Activated CD4-positive, alpha-beta memory T cell treated with anti-CD3 and anti-CD28 coated beads, Interleukin-2, amount 10 ng/mL, durations not matched to agents 7 days and 5 days (primary cell): ENCODE results near the gene PRPH. TPM values are rescaled to one million over a fixed set of nuclear protein-coding genes. Genes with fewer than 3 reads are reported as not detected.
A peak's percentile ranks its signal among the peaks of the same experiment; 100 is the strongest.
"Not testable (repeated sequence)": the region's sequence is repeated elsewhere in the genome, so short reads cannot be mapped to it uniquely, and the experiment has no call there.

ENCODE experiments used
- CTCF ChIA-PET: fragments of 350-600 bp; sonication (Branson Sonifier 250); formaldehyde crosslinking; loops from one replicate; lab custom pipeline; 2021; ENCODE audit warnings: antibody characterized with exemption, inconsistent platforms; lab: Charles Lee
- POLR2A ChIA-PET: fragments of 350-600 bp; sonication (Branson Sonifier 250); formaldehyde crosslinking; loops from one replicate; lab custom pipeline; 2021; ENCODE audit warnings: antibody characterized with exemption; lab: Charles Lee
- DNase-seq: peaks from one replicate; pipeline ENCODE4 v3.0.0-alpha.2; 2020
- H3K27ac Mint-ChIP-seq: one replicate; pipeline ENCODE4 v1.8.0; 2021; ENCODE audit warnings: mild to moderate bottlenecking, mixed read lengths
- H3K27me3 Mint-ChIP-seq: one replicate; pipeline ENCODE4 v1.8.0; 2021; ENCODE audit warnings: mixed read lengths
- H3K36me3 Mint-ChIP-seq: one replicate; pipeline ENCODE4 v1.8.0; 2021; ENCODE audit warnings: low read depth, mixed read lengths
- H3K4me1 Mint-ChIP-seq: one replicate; pipeline ENCODE4 v1.8.0; 2021; ENCODE audit warnings: mixed read lengths
- H3K4me3 Mint-ChIP-seq: one replicate; pipeline ENCODE4 v1.8.0; 2021; ENCODE audit warnings: mild to moderate bottlenecking, mixed read lengths
- H3K9me3 Mint-ChIP-seq: one replicate; pipeline ENCODE4 v1.8.0; 2021; ENCODE audit warnings: mixed read lengths
- total RNA-seq, 2 experiments: library from RNA; stranded (reverse); gene quantifications; one replicate each; pipeline ENCODE4 v1.2.3, GENCODE V29; 2021

Gene PRPH
- total RNA-seq, 2 experiments from 2014 or later, result 0.38 TPM; not detected in 1

DNA sequence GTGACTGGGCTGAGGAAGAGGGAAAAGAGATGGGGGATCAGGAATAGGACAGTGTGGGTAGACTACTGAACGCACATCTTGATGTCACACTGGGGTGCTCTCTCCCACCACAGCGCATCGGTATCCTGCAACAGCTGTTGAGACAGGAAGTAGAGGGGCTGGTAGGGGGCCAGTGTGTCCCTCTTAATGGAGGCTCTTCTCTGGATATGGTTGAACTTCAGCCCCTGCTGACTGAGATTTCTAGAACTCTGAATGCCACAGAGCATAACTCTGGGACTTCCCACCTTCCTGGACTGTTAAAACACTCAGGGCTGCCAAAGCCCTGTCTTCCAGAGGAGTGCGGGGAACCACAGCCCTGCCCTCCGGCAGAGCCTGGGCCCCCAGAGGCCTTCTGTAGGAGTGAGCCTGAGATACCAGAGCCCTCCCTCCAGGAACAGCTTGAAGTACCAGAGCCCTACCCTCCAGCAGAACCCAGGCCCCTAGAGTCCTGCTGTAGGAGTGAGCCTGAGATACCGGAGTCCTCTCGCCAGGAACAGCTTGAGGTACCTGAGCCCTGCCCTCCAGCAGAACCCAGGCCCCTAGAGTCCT, 35.2 kb downstream of the PRPH start:
- Mint-ChIP-seq H3K4me1 (peaks cover 10% of the 10 kb centered on the region), H3K27ac (no peak overlapping the region), H3K36me3 (peaks cover 58% of the 10 kb centered on the region), H3K27me3 (peaks cover 24% of the 10 kb centered on the region), H3K4me3 (no peak overlapping the region), H3K9me3 (no peaks in the 10 kb centered on the region)
- CTCF ChIA-PET, result interaction anchor here (1.8 to 3.6 kb wide), 3 partner anchors 12 to 183 kb away, joined by 3 to 26 read pairs (median 10); no protein-coding TSS in a partner anchor
- DNase-seq, result no peak
- POLR2A ChIA-PET, result no interaction called here

DNA sequence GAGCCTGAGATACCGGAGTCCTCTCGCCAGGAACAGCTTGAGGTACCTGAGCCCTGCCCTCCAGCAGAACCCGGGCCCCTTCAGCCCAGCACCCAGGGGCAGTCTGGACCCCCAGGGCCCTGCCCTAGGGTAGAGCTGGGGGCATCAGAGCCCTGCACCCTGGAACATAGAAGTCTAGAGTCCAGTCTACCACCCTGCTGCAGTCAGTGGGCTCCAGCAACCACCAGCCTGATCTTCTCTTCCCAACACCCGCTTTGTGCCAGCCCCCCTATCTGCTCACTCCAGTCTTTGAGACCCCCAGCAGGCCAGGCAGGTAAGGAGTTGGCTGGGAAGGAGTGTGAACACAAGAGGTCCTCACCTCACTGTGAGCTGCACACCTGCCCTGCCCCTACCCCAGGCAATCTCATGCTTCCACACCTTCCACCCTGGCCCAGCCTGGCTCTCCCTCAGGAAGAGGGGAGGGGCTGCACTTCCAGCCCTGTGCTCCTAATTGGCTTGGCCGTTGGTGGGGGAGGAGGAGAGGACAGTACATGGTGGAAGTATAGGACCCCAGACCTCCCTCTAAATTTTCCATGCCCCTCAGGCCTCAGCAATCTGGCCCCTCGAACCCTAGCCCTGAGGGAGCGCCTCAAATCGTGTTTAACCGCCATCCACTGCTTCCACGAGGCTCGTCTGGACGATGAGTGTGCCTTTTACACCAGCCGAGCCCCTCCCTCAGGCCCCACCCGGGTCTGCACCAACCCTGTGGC, 35.9 kb downstream of the PRPH start:
- Mint-ChIP-seq H3K4me3 (no peak overlapping the region), H3K27ac (no peak overlapping the region), H3K9me3 (no peaks in the 10 kb centered on the region), H3K27me3 (peaks cover 31% of the 10 kb centered on the region), H3K36me3 (peaks cover 54% of the 10 kb centered on the region), H3K4me1 (peaks cover 7% of the 10 kb centered on the region)
- POLR2A ChIA-PET, result interaction anchor here (0.7 to 5.2 kb wide), 4 partner anchors 7 to 36 kb away, joined by 3 to 46 read pairs (median 5); partner anchors contain the start of genes DNAJC22, PRPH, SPATS2 and TROAP
- CTCF ChIA-PET, result interaction anchor here (0.6 to 7.7 kb wide), 16 partner anchors 8 to 562 kb away, joined by 3 to 51 read pairs (median 5); partner anchors contain the start of genes DNAJC22, PRPH and TROAP
- DNase-seq, result no peak

DNA sequence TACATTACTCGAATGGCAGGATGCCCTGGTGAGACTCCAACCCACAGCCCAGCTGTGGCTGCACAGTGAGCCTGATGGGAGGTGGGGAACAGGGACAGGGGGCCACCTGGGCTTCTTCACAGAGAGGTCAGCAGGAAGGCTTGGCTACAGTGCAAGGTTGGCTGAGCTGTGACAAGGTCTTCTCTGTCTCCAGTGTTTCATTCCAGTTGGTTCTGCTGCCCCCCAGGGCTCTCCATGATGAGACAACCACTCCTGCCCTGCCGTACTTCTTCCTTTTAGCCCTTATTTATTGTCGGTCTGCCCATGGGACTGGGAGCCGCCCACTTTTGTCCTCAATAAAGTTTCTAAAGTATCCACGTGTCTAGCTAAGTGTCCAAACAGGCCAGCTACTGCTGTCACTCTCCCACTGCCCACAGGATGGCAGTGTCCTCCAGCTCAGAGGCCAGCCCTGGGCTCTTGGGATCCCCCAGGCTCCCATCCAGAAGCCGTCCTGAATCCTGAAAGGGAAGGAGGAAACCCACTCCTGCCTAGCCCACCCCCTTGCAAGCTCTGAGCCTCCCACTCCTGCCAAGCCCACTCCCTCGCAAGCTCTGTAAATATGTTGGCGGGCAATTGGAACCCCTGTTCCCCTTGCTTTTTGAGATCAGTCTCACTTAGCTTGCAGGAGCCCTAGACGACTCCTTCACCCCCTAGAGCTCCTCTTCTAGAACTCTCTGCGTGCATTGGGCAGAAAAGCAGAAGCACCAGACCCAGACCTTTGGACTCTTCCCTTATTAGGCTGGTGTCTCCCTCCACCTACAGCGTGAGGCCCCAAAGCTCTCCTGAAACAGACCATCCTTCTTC, 36.7 kb downstream of the PRPH start:
- H3K9me3 Mint-ChIP-seq, result no peaks in the 10 kb centered on the region
- CTCF ChIA-PET, result interaction anchor here (0.6 to 7.7 kb wide), 17 partner anchors 9 to 563 kb away, joined by 3 to 51 read pairs (median 5); partner anchors contain the start of genes DNAJC22, PRPH and TROAP
- peaks cover 34% of the 10 kb centered on the region for H3K27me3 Mint-ChIP-seq
- DNase-seq, result no peak
- H3K27ac Mint-ChIP-seq, result no peak overlapping the region
- H3K4me3 Mint-ChIP-seq, result no peak overlapping the region
- peaks cover 46% of the 10 kb centered on the region for H3K36me3 Mint-ChIP-seq
- peaks cover 4% of the 10 kb centered on the region for H3K4me1 Mint-ChIP-seq
- POLR2A ChIA-PET, result interaction anchor here (0.7 to 5.2 kb wide), 5 partner anchors 8 to 37 kb away, joined by 3 to 46 read pairs (median 4); partner anchors contain the start of genes DNAJC22, PRPH, SPATS2 and TROAP

DNA sequence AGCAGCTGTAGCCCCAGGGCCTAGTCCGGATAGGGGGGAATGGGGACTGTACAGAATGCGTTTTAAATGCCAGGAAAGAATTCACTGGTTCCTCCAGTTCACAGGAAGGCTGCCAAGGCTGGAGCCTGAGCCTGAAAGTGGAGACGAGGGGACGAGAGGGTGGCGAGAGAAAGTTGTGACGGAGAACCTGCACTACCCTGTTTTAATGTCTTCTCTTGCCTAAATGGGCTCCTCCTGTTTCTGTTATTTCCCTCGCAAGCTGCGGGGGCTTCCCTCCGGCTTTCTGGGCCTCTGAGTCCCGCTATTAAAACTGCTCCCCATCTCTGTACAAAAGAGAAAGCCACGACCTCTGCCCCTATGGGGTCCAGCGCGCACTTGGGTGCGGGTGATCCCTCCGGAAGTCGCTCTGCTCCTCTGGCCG, 37.5 kb downstream of the PRPH start:
- H3K27me3 Mint-ChIP-seq, result peaks cover 42% of the 10 kb centered on the region
- ChIA-PET CTCF (interaction anchor here (1.2 to 7.7 kb wide), 10 partner anchors 9 to 181 kb away, joined by 3 to 51 read pairs (median 6); partner anchors contain the start of genes DNAJC22, PRPH and TROAP), POLR2A (interaction anchor here (1.0 to 5.2 kb wide), 3 partner anchors 9 to 15 kb away, joined by 3 to 46 read pairs (median 6); partner anchors contain the start of genes DNAJC22 and TROAP)
- peaks cover 40% of the 10 kb centered on the region for H3K36me3 Mint-ChIP-seq
- no peak overlapping the region for H3K27ac Mint-ChIP-seq
- H3K4me1 Mint-ChIP-seq, result peaks cover 12% of the 10 kb centered on the region
- no peaks in the 10 kb centered on the region for H3K9me3 Mint-ChIP-seq
- no peak for DNase-seq
- no peak overlapping the region for H3K4me3 Mint-ChIP-seq

DNA sequence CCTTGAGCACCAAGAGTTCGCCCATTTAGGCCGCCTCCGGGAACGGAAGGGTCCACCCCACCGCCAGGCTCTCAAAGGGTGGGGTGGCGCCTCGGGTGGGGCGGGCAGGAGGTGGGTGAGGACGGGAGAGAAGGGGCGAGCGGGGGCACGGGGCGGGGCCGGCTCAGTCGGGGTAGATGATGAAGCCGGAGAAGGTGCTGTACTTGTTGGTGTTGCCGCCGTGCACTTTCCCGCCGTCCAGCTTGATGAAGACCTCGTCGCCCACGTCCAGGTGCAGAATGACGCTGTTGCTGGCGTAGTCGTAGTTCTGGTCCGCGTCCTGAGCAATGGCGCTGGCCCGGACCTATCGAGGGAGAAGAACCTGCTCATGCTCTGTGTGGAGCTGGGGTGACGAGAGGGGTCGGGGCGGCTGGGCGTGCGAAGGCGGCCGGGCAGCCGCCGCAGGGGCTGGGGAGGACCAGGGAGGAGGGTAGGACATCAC, 38.0 kb downstream of the PRPH start:
- Mint-ChIP-seq H3K4me3 (no peak overlapping the region), H3K27ac (no peak overlapping the region), H3K9me3 (no peaks in the 10 kb centered on the region), H3K27me3 (peaks cover 47% of the 10 kb centered on the region), H3K4me1 (peaks cover 16% of the 10 kb centered on the region), H3K36me3 (peaks cover 36% of the 10 kb centered on the region)
- no peak for DNase-seq
- CTCF ChIA-PET, result interaction anchor here (0.7 to 7.7 kb wide), 7 partner anchors 9 to 43 kb away, joined by 3 to 51 read pairs (median 16); partner anchors contain the start of genes DNAJC22 and TROAP
- POLR2A ChIA-PET, result interaction anchor here (1.1 to 5.2 kb wide), 4 partner anchors 9 to 68 kb away, joined by 3 to 46 read pairs (median 4); partner anchors contain the start of genes DNAJC22, PRPH, TROAP and TUBA1C

DNA sequence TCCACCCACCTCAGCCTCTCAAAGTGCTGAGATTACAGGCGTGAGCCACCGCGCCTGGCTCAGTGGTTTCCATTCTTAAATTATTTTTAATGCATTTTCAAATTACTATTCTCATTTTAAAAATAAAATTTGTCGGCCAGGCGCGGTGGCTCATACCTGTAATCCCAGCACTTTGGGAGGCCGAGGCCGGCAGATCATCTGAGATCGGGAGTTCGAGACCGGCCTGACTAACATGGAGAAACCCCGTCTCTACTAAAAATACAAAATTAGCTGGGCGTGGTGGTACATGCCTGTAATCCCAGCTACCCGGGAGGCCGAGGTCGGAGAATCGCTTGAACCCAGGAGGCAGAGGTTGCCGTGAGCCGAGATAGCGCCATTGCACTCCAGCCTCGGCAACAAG, 38.8 kb downstream of the PRPH start:
- not testable (repeated sequence) for H3K27ac Mint-ChIP-seq, H3K4me3 Mint-ChIP-seq, H3K9me3 Mint-ChIP-seq, DNase-seq
- H3K27me3 Mint-ChIP-seq, result peaks cover 55% of the 10 kb centered on the region
- peaks cover 19% of the 10 kb centered on the region for H3K4me1 Mint-ChIP-seq
- POLR2A ChIA-PET, result interaction anchor here (1.1 to 5.2 kb wide), 3 partner anchors 10 to 69 kb away, joined by 3 to 46 read pairs (median 3); partner anchors contain the start of genes PRPH, TROAP and TUBA1C
- CTCF ChIA-PET, result interaction anchor here (0.7 to 7.7 kb wide), 6 partner anchors 9 to 268 kb away, joined by 3 to 51 read pairs (median 5); partner anchors contain the start of genes DNAJC22 and TROAP
- peaks cover 34% of the 10 kb centered on the region for H3K36me3 Mint-ChIP-seq

DNA sequence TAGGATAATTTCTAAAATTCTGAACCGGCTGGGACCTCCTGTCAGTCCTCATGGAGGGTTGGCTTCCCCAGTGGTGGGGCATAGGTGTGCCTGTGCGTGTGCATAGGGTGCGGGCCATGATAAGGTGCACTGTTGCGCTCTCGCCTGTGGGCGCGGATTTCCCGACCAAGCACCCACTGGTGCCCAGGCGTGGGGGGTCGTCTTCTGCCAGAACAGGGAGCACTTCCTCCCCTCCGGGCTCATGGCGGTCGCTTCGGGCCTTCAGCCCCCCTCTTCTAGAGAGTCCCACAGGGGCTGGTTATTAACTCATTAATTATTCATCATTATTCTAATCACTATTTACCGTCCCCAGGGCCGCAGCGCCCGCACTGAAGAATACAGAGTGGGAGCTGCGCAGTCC, 39.3 kb downstream of the PRPH start:
- ChIA-PET CTCF (interaction anchor here (0.8 to 7.7 kb wide), 4 partner anchors 8 to 45 kb away, joined by 4 to 51 read pairs (median 10); partner anchors contain the start of genes DNAJC22 and TROAP), POLR2A (interaction anchor here (1.3 to 5.2 kb wide), 2 partner anchors 11 to 39 kb away, joined by 3 to 46 read pairs; partner anchors contain the start of genes PRPH and TROAP)
- Mint-ChIP-seq H3K4me3 (no peak overlapping the region), H3K36me3 (peaks cover 30% of the 10 kb centered on the region), H3K27me3 (peaks cover 60% of the 10 kb centered on the region), H3K27ac (no peak overlapping the region), H3K9me3 (no peaks in the 10 kb centered on the region), H3K4me1 (peaks cover 19% of the 10 kb centered on the region)
- DNase-seq, result no peak

DNA sequence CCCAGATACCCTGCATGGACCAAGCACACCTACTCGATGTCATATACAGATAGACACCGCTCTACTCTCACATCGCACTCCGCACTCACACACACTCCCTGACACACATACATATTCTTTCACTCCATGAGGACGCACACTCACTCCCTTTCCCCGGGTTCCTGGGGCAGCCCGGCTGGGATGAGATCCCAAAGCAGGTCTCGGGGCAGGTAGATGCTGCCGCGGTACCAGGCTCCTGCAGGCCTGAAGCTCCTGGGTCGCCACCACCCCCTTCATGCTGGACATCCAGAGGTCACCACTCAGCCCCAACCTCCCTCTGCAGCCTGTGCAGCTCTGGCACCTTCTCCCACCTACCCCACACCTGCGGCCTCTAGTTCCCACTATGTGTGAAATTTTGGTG, 39.7 kb downstream of the PRPH start:
- Mint-ChIP-seq H3K9me3 (no peaks in the 10 kb centered on the region), H3K27me3 (peaks cover 64% of the 10 kb centered on the region), H3K4me3 (no peak overlapping the region), H3K36me3 (peaks cover 29% of the 10 kb centered on the region), H3K4me1 (peaks cover 19% of the 10 kb centered on the region), H3K27ac (no peak overlapping the region)
- DNase-seq, result no peak
- ChIA-PET POLR2A (interaction anchor here (1.6 to 5.2 kb wide), 2 partner anchors 11 to 13 kb away, joined by 4 to 46 read pairs; partner anchors contain the start of genes DNAJC22 and TROAP), CTCF (interaction anchor here (0.9 to 7.7 kb wide), 5 partner anchors 8 to 45 kb away, joined by 3 to 51 read pairs (median 6); partner anchors contain the start of genes DNAJC22, PRPH and TROAP)

DNA sequence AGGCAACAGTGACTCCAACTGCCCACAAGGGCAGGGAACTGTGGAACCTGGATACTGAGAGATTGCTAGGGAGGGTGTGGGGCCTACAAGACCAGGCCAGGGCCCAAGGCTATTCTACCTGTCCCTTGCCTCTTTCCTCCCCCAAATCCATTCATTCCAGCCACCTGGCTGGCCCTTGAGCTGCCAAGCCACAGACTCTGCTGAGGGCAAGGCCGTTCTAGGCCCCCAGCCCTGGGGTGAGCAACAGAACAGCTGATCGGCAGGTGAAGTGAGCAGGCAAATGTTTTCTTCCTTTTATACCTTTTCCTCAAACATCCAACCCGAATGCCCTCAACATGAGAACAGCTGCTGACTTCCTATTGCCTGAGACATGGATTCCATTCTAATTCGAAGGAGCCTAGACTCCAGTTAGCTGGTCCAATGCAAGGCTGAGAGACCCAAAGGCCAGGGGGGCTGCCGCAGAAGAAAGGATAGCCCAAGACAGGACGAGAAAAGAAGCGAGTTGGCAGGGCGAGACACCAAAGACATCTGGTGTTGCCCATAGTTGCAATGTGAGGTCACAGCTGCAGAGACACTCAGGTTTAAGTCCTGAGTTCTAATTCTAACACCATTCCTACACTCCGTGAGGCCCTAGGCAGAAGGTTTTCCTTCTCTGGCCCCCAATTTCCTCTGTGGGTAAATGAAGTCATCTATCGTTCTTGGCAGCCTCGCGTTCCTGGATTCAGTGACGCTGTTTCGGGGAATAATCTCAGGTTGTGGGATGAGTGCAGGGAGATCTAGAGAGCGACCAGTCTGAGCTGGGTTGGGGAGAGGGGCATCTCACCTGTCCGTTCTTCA, 40.4 kb downstream of the PRPH start:
- POLR2A ChIA-PET, result interaction anchor here (0.7 to 5.2 kb wide), 4 partner anchors 10 to 41 kb away, joined by 3 to 46 read pairs (median 10); partner anchors contain the start of genes DNAJC22, PRPH and TROAP
- H3K4me3 Mint-ChIP-seq, result peak overlapping the region; percentile 18

DNA sequence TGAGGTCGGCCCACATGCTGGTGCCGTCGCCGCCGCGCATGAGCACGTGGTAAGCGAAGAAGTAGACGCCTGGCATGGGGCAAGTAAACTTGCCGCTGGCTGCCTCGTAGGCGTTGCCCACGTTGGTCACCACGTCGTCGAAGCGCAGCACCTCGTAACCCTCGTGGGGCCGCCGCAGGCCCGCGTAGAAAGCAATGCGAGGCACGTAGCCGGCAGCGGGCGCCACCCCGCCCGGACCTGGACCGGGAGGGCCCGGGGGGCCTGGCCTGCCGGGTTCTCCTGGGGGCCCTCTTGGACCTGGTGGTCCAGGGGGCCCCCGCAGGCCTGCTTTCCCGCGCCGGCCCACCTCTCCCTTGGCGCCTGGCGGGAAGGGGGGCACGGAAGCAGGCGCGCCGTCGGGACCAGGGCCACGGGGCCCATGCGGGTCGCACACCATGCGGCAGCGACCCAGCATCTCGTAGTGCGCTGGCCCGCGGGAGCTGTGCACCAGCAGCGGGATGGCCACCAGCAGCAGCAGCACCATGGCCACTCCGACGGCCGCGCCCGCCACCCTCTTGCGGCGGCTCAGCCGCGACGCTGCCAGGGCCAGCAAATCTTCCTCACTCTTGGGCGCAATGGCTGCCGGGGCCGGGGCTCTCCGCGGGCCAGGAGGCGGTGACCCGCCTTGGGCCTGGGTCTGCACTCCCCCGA, 41.2 kb downstream of the PRPH start:
- Mint-ChIP-seq H3K27me3 (peaks cover 79% of the 10 kb centered on the region), H3K4me3 (no peak overlapping the region), H3K4me1 (peaks cover 19% of the 10 kb centered on the region), H3K27ac (no peak overlapping the region), H3K9me3 (no peaks in the 10 kb centered on the region), H3K36me3 (peaks cover 16% of the 10 kb centered on the region)
- ChIA-PET POLR2A (interaction anchor here (0.7 to 5.2 kb wide), 4 partner anchors 9 to 42 kb away, joined by 3 to 46 read pairs (median 10); partner anchors contain the start of genes DNAJC22, PRPH and TROAP), CTCF (interaction anchor here (1.0 to 7.7 kb wide), 12 partner anchors 10 to 348 kb away, joined by 3 to 51 read pairs (median 6); partner anchors contain the start of genes DNAJC22, PRPH and TROAP)
- no peak for DNase-seq

More for the DNA sequence above, 40.4 kb downstream of the PRPH start:
- Mint-ChIP-seq H3K27ac (no peak overlapping the region), H3K36me3 (peaks cover 23% of the 10 kb centered on the region), H3K4me1 (peaks cover 19% of the 10 kb centered on the region), H3K9me3 (no peaks in the 10 kb centered on the region), H3K27me3 (peaks cover 71% of the 10 kb centered on the region)
- no peak for DNase-seq
- CTCF ChIA-PET, result interaction anchor here (0.9 to 7.7 kb wide), 5 partner anchors 9 to 46 kb away, joined by 3 to 51 read pairs (median 6); partner anchors contain the start of genes DNAJC22, PRPH and TROAP
